Activated naive CD4-positive, alpha-beta T cell treated with anti-CD3 and anti-CD28 coated beads, Interleukin-2, amount 10 ng/mL, durations not matched to agents 7 days and 5 days (primary cell): ENCODE data around the gene NPLOC4.
A peak's percentile ranks its signal among the peaks of the same experiment; 100 is the strongest.
"Not testable (repeated sequence)": the region's sequence is repeated elsewhere in the genome, so short reads cannot be mapped to it uniquely, and the experiment has no call there.

Experiments used
- CTCF ChIA-PET: fragments of 350-600 bp; sonication (Branson Sonifier 250); formaldehyde crosslinking; loops from one replicate; lab custom pipeline; 2021; ENCODE audit warnings: antibody characterized with exemption; lab: Charles Lee
- DNase-seq: peaks from one replicate; pipeline ENCODE4 v3.0.0-alpha.2; 2020
- H3K27ac Mint-ChIP-seq: one replicate; pipeline ENCODE4 v1.8.0; 2021; ENCODE audit warnings: mild to moderate bottlenecking, moderate library complexity, mixed read lengths
- H3K27me3 Mint-ChIP-seq: one replicate; pipeline ENCODE4 v1.8.0; 2021; ENCODE audit warnings: mild to moderate bottlenecking, mixed read lengths
- H3K36me3 Mint-ChIP-seq: one replicate; pipeline ENCODE4 v1.8.0; 2021; ENCODE audit warnings: mixed read lengths
- H3K4me1 Mint-ChIP-seq: one replicate; pipeline ENCODE4 v1.8.0; 2021; ENCODE audit warnings: mixed read lengths
- H3K4me3 Mint-ChIP-seq: one replicate; pipeline ENCODE4 v1.8.0; 2021; ENCODE audit warnings: mild to moderate bottlenecking, moderate library complexity, mixed read lengths
- H3K9me3 Mint-ChIP-seq: one replicate; pipeline ENCODE4 v1.8.0; 2021; ENCODE audit warnings: mixed read lengths

Gene NPLOC4

GRCh38 chr17:81636505-81637288, at the start of gene NPLOC4, which contains the start of gene TSPAN10:
Gene NPLOC4, minus strand, starts transcription at chr17:81637112. Its CDS starts 182 bp downstream, at chr17:81636930.
Gene TSPAN10, plus strand, starts transcription at chr17:81637196. Its CDS starts 5,217 bp downstream, at chr17:81642413.
- H3K36me3 Mint-ChIP-seq: peaks cover 5% of the 10 kb centered on the region
- CTCF ChIA-PET: no interaction called here
- H3K4me1 Mint-ChIP-seq: peaks cover 21% of the 10 kb centered on the region
- H3K9me3 Mint-ChIP-seq: no peaks in the 10 kb centered on the region
- peak; percentile 81 for DNase-seq
- H3K27me3 Mint-ChIP-seq: peaks cover 4% of the 10 kb centered on the region
- peak within 1 kb of the TSS; percentile 89 for H3K4me3 Mint-ChIP-seq
- peak within 1 kb of the TSS; percentile 80 for H3K27ac Mint-ChIP-seq

GRCh38 chr17:81686614-81687013, 49.7 kb upstream of the NPLOC4 start:
- Mint-ChIP-seq H3K4me1 (peaks cover 40% of the 10 kb centered on the region), H3K4me3 (no peak overlapping the region), H3K27me3 (peaks cover 4% of the 10 kb centered on the region), H3K36me3 (peaks cover 49% of the 10 kb centered on the region), H3K9me3 (no peaks in the 10 kb centered on the region), H3K27ac (no peak overlapping the region)
- no peak for DNase-seq
- CTCF ChIA-PET: no interaction called here

GRCh38 chr17:81685108-81685507, 48.2 kb upstream of the NPLOC4 start:
- Mint-ChIP-seq H3K36me3 (peaks cover 46% of the 10 kb centered on the region), H3K4me3 (peak overlapping the region; percentile 82), H3K4me1 (peaks cover 42% of the 10 kb centered on the region), H3K27me3 (peaks cover 4% of the 10 kb centered on the region), H3K27ac (peak overlapping the region; percentile 85), H3K9me3 (no peaks in the 10 kb centered on the region)
- CTCF ChIA-PET: no interaction called here
- no peak for DNase-seq

- H3K4me1 Mint-ChIP-seq: peaks cover 42% of the 10 kb centered on the region
- CTCF ChIA-PET: interaction anchor here (1.3 to 1.6 kb wide), 3 partner anchors 9 to 24 kb away, joined by 3 to 4 read pairs (median 4); partner anchors contain the start of gene MRPL12
- peaks cover 39% of the 10 kb centered on the region for H3K36me3 Mint-ChIP-seq
- DNase-seq: no peak
- peak overlapping the region; percentile 82 for H3K4me3 Mint-ChIP-seq
- peak overlapping the region; percentile 85 for H3K27ac Mint-ChIP-seq
- H3K27me3 Mint-ChIP-seq: peaks cover 4% of the 10 kb centered on the region
- H3K9me3 Mint-ChIP-seq: no peaks in the 10 kb centered on the region
Observed at GRCh38 chr17:81684442-81684911, 47.6 kb upstream of the NPLOC4 start.

- Mint-ChIP-seq H3K4me1 (peaks cover 40% of the 10 kb centered on the region), H3K9me3 (no peaks in the 10 kb centered on the region)
- CTCF ChIA-PET: interaction anchor here (0.9 to 1.6 kb wide), 4 partner anchors 8 to 25 kb away, joined by 3 to 4 read pairs (median 4); partner anchors contain the start of gene MRPL12
Observed at GRCh38 chr17:81683584-81684441, 46.9 kb upstream of the NPLOC4 start, which contains the start of the genes ARL16 and HGS. Gene ARL16, minus strand, starts transcription at chr17:81683797. Its CDS starts 44 bp downstream, at chr17:81683753. Gene HGS, plus strand, starts transcription at chr17:81684011. Its CDS starts 56 bp downstream, at chr17:81684067.

GRCh38 chr17:81683208-81683583, 46.3 kb upstream of the NPLOC4 start:
- peaks cover 40% of the 10 kb centered on the region for H3K4me1 Mint-ChIP-seq
- H3K4me3 Mint-ChIP-seq: peak overlapping the region; percentile 94
- H3K9me3 Mint-ChIP-seq: no peaks in the 10 kb centered on the region
- CTCF ChIA-PET: interaction anchor here (0.9 to 1.6 kb wide), 3 partner anchors 8 to 19 kb away, joined by 3 to 4 read pairs (median 4); partner anchors contain the start of gene MRPL12
- peak overlapping the region; percentile 8 for H3K27ac Mint-ChIP-seq
- no peak for DNase-seq
- peaks cover 33% of the 10 kb centered on the region for H3K36me3 Mint-ChIP-seq
- peaks cover 4% of the 10 kb centered on the region for H3K27me3 Mint-ChIP-seq

More at GRCh38 chr17:81683584-81684441, 46.9 kb upstream of the NPLOC4 start, which contains the start of the genes ARL16 and HGS:
- Mint-ChIP-seq H3K27me3 (peaks cover 4% of the 10 kb centered on the region), H3K36me3 (peaks cover 35% of the 10 kb centered on the region), H3K4me3 (peak within 1 kb of the TSS; percentile 94), H3K27ac (peak within 1 kb of the TSS; percentile 94)
- peak; percentile 97 for DNase-seq

GRCh38 chr17:81682565-81683207, 45.8 kb upstream of the NPLOC4 start:
- CTCF ChIA-PET: interaction anchor here (1.4 kb wide), 1 partner anchor 20 kb away, joined by 4 read pairs; the partner anchor contains the start of gene MRPL12
- peaks cover 40% of the 10 kb centered on the region for H3K4me1 Mint-ChIP-seq
- no peak for DNase-seq
- H3K9me3 Mint-ChIP-seq: no peaks in the 10 kb centered on the region
- peak overlapping the region; percentile 94 for H3K4me3 Mint-ChIP-seq
- H3K36me3 Mint-ChIP-seq: peaks cover 30% of the 10 kb centered on the region
- H3K27ac Mint-ChIP-seq: peak overlapping the region; percentile 8
- peaks cover 4% of the 10 kb centered on the region for H3K27me3 Mint-ChIP-seq

GRCh38 chr17:81681672-81682071, 44.8 kb upstream of the NPLOC4 start:
- no peak for DNase-seq
- H3K9me3 Mint-ChIP-seq: no peaks in the 10 kb centered on the region
- H3K4me3 Mint-ChIP-seq: peak overlapping the region; percentile 41
- peaks cover 37% of the 10 kb centered on the region for H3K4me1 Mint-ChIP-seq
- H3K27me3 Mint-ChIP-seq: peaks cover 4% of the 10 kb centered on the region
- CTCF ChIA-PET: interaction anchor here (0.6 kb wide), 1 partner anchor 158 kb away, joined by 3 read pairs; no protein-coding TSS in a partner anchor
- H3K27ac Mint-ChIP-seq: no peak overlapping the region
- peaks cover 22% of the 10 kb centered on the region for H3K36me3 Mint-ChIP-seq

- no peak for DNase-seq
- Mint-ChIP-seq H3K36me3 (peaks cover 13% of the 10 kb centered on the region), H3K27me3 (peaks cover 4% of the 10 kb centered on the region), H3K4me3 (no peak overlapping the region), H3K4me1 (peaks cover 27% of the 10 kb centered on the region), H3K9me3 (no peaks in the 10 kb centered on the region), H3K27ac (no peak overlapping the region)
- CTCF ChIA-PET: no interaction called here
Observed at GRCh38 chr17:81680150-81680549, 43.2 kb upstream of the NPLOC4 start.

GRCh38 chr17:81676906-81677305, 40.0 kb upstream of the NPLOC4 start:
- Mint-ChIP-seq H3K4me1 (peaks cover 5% of the 10 kb centered on the region), H3K27me3 (no peaks in the 10 kb centered on the region), H3K9me3 (no peaks in the 10 kb centered on the region), H3K27ac (no peak overlapping the region), H3K4me3 (no peak overlapping the region), H3K36me3 (peaks cover 21% of the 10 kb centered on the region)
- DNase-seq: no peak
- CTCF ChIA-PET: no interaction called here

GRCh38 chr17:81675515-81676221, 38.8 kb upstream of the NPLOC4 start:
- H3K9me3 Mint-ChIP-seq, H3K27ac Mint-ChIP-seq, H3K4me1 Mint-ChIP-seq, H3K4me3 Mint-ChIP-seq, H3K27me3 Mint-ChIP-seq: not testable (repeated sequence)
- CTCF ChIA-PET: interaction anchor here (0.6 to 1.5 kb wide), 5 partner anchors 8 to 1102 kb away, joined by 3 to 8 read pairs (median 4); partner anchors contain the start of genes ARL16 and HGS
- H3K36me3 Mint-ChIP-seq: peaks cover 21% of the 10 kb centered on the region
- peak; percentile 48 for DNase-seq

GRCh38 chr17:81673561-81674258, 36.8 kb upstream of the NPLOC4 start:
- Mint-ChIP-seq H3K27ac (no peak overlapping the region), H3K9me3 (no peaks in the 10 kb centered on the region), H3K36me3 (peaks cover 31% of the 10 kb centered on the region), H3K27me3 (no peaks in the 10 kb centered on the region), H3K4me3 (no peak overlapping the region), H3K4me1 (peaks cover 11% of the 10 kb centered on the region)
- no peak for DNase-seq
- CTCF ChIA-PET: no interaction called here
